HCT116 (cell line): ENCODE results near the gene MISP. TPM values are rescaled to one million over a fixed set of nuclear protein-coding genes. Genes with fewer than 3 reads are reported as not detected.

Source experiments
- ATAC-seq: fragments of 200-7000 bp; cut with Tn5 transposase; 2 replicates; pipeline ENCODE4 v1.9.1; 2020; ENCODE audit warnings: mild to moderate bottlenecking, moderate library complexity
- BruUV-seq: library from RNA; stranded (reverse); fragments of 400-500 nt; replicated peaks from 2 replicates; lab custom pipeline; 2021; lab: Mats Ljungman, UMichigan
- CTCF ChIA-PET: fragments of 300-600 bp; sonication (Branson Sonifier 250); formaldehyde crosslinking; loops from one replicate; lab custom pipeline; 2021; ENCODE audit warnings: antibody characterized with exemption; lab: Charles Lee
- POLR2A ChIA-PET: fragments of 300-600, 350-600 bp; sonication (Branson Sonifier 250); formaldehyde crosslinking; loops from one replicate; lab custom pipeline; 2021; ENCODE audit warnings: antibody characterized with exemption; lab: Charles Lee
- RAD21 ChIA-PET, 2 experiments: fragments of 300-600 bp; sonication (Branson Sonifier 250); formaldehyde crosslinking; loops; one replicate each; lab custom pipeline; 2023; ENCODE audit warnings: low total read pairs in 2 of 2; ENCODE audit not compliant: uncharacterized antibody in 2 of 2, unreplicated experiment in 2 of 2, low non-redundant PET in 1 of 2; lab: Charles Lee
- DNase-seq: peaks from one replicate; pipeline ENCODE4 v3.0.0-alpha.2; 2010; ENCODE audit warnings: low read depth, low spot score
- H2AFZ ChIP-seq: fragments of 200-600 bp; shearing (Covaris generic), sonication (generic); 2 replicates; pipeline ENCODE4 v1.6.1; 2017; ENCODE audit warnings: low read depth, mixed run types, mixed read lengths, antibody characterized with exemption, low read length; ENCODE audit not compliant: poor library complexity, severe bottlenecking
- H3K27ac ChIP-seq: 2 replicates; pipeline ENCODE4 v1.5.1; 2012; ENCODE audit warnings: low read depth, low read length
- H3K27me3 ChIP-seq: fragments of 200-600 bp; sonication (generic); 2 replicates; pipeline ENCODE4 v1.6.1; 2016; ENCODE audit warnings: mixed run types, low read length, mixed read lengths; ENCODE audit not compliant: insufficient read depth
- H3K36me3 ChIP-seq, 2 experiments: fragments of 200-500 bp in 1 of 2; fragments of 200-600 bp in 1 of 2; sonication (Bioruptor generic) in 1 of 2; sonication (generic) in 1 of 2; 2 replicates each; pipeline versions ENCODE4 v1.5.1 to v1.6.1; 2014 to 2016; ENCODE audit warnings: low read length in 2 of 2, inconsistent platforms in 1 of 2, mixed read lengths in 1 of 2, mixed run types in 1 of 2; ENCODE audit not compliant: insufficient read depth in 2 of 2, control insufficient read depth in 1 of 2
- H3K4me1 ChIP-seq, 2 experiments: fragments of 200-600 bp in 1 of 2; sonication (generic) in 1 of 2; 2 replicates each; pipeline versions ENCODE4 v1.5.1 to v1.6.1; 2012 to 2017; ENCODE audit warnings: low read length in 2 of 2, inconsistent platforms in 1 of 2, mild to moderate bottlenecking in 1 of 2, mixed read lengths in 1 of 2, mixed run types in 1 of 2, moderate library complexity in 1 of 2; ENCODE audit not compliant: insufficient read depth in 2 of 2, control insufficient read depth in 1 of 2
- H3K4me2 ChIP-seq: fragments of 200-600 bp; sonication (generic); 2 replicates; pipeline ENCODE4 v1.6.1; 2017; ENCODE audit warnings: mixed run types, low read length, mixed read lengths
- H3K4me3 ChIP-seq, 2 experiments: fragments of 200-600 bp in 1 of 2; sonication (generic) in 1 of 2; replicated peaks in 1 of 2; 2 replicates each; pipeline ENCODE4 v1.5.1; 2011 to 2016; ENCODE audit warnings: low read length in 2 of 2, control low read depth in 1 of 2, low read depth in 1 of 2, mild to moderate bottlenecking in 1 of 2, mixed read lengths in 1 of 2, mixed run types in 1 of 2
- H3K79me2 ChIP-seq: fragments of 200-600 bp; sonication (generic); 2 replicates; pipeline ENCODE4 v1.6.1; 2017; ENCODE audit warnings: mild to moderate bottlenecking, mixed run types, low read length, moderate library complexity, mixed read lengths; ENCODE audit not compliant: insufficient read depth
- H3K9ac ChIP-seq: fragments of 200-600 bp; sonication (generic); 2 replicates; pipeline ENCODE4 v1.6.1; 2016; ENCODE audit warnings: low read length, mixed read lengths
- H3K9me2 ChIP-seq: fragments of 200-600 bp; sonication (generic), shearing (Covaris generic); 2 replicates; pipeline ENCODE4 v1.6.1; 2017; ENCODE audit warnings: mixed run types, mild to moderate bottlenecking, moderate library complexity; ENCODE audit not compliant: insufficient read depth
- H3K9me3 ChIP-seq, 2 experiments: fragments of 200-500 bp in 1 of 2; fragments of 200-600 bp in 1 of 2; sonication (Bioruptor generic) in 1 of 2; sonication (generic) in 1 of 2; 2 replicates each; pipeline ENCODE4 v1.6.1; 2014 to 2017; ENCODE audit warnings: low read length in 2 of 2, mixed read lengths in 2 of 2, inconsistent platforms in 1 of 2, low read depth in 1 of 2, mild to moderate bottlenecking in 1 of 2, mixed run types in 1 of 2, moderate library complexity in 1 of 2; ENCODE audit not compliant: control insufficient read depth in 1 of 2, insufficient read depth in 1 of 2
- H4K20me1 ChIP-seq: fragments of 200-600 bp; sonication (generic), shearing (Covaris generic); 2 replicates; pipeline ENCODE4 v1.6.1; 2017; ENCODE audit warnings: mixed run types, mild to moderate bottlenecking, moderate library complexity; ENCODE audit not compliant: insufficient read depth
- CBX3 ChIP-seq: IDR thresholded peaks from 2 replicates; pipeline ENCODE4 v1.6.1; 2012; ENCODE audit warnings: low read depth
- ELF1 ChIP-seq: IDR thresholded peaks from 2 replicates; pipeline ENCODE4 v1.6.1; 2012; ENCODE audit warnings: low read depth, borderline replicate concordance
- EZH2phosphoT487 ChIP-seq: fragments of 200-600 bp; IDR thresholded peaks from 2 replicates; pipeline ENCODE4 v1.6.1; 2018; ENCODE audit warnings: antibody characterized with exemption, borderline replicate concordance
- FOSL1 ChIP-seq: IDR thresholded peaks from 2 replicates; pipeline ENCODE4 v1.6.1; 2012; ENCODE audit warnings: low read depth
- JUND ChIP-seq: IDR thresholded peaks from 2 replicates; pipeline ENCODE4 v1.6.1; 2012
- POLR2A ChIP-seq: IDR thresholded peaks from 2 replicates; pipeline ENCODE4 v1.7.0; 2011; ENCODE audit warnings: borderline replicate concordance; ENCODE audit not compliant: insufficient read depth, insufficient read length; ENCODE audit errors: extremely low read depth
- POLR2AphosphoS5 ChIP-seq: IDR thresholded peaks from 2 replicates; pipeline ENCODE4 v1.6.1; 2011; ENCODE audit warnings: mild to moderate bottlenecking, low read depth, low read length, moderate library complexity
- SP1 ChIP-seq: IDR thresholded peaks from 2 replicates; pipeline ENCODE4 v1.6.1; 2012; ENCODE audit warnings: low read depth
- ZFX ChIP-seq: fragments of 450-650 bp; IDR thresholded peaks from 2 replicates; pipeline ENCODE4 v1.6.1; 2017
- ZNF274 ChIP-seq: fragments of 200-500 bp; sonication (Bioruptor generic); IDR thresholded peaks from 2 replicates; pipeline ENCODE4 v1.6.1; 2014; ENCODE audit warnings: mild to moderate bottlenecking, low read depth, low read length, inconsistent platforms
- intact Hi-C: fragments of 100-400 bp; cut with micrococcal nuclease; formaldehyde crosslinking; loops from 2 replicates; pipeline ENCODE4 v1.10.0; 2022
- total RNA-seq: library from RNA; stranded (reverse); gene quantifications from one replicate; pipeline ENCODE4 v1.2.1, GENCODE V29; 2021; ENCODE audit not compliant: unreplicated experiment
- TF ChIP-seq, protein P1 (sequence below): IDR thresholded peaks from 2 replicates; pipeline ENCODE4 v1.6.1; 2012
- TF ChIP-seq, protein P2 (sequence below): IDR thresholded peaks from 2 replicates; pipeline ENCODE4 v1.6.1; 2012; ENCODE audit warnings: low read depth
- TF ChIP-seq, protein P3 (sequence below): IDR thresholded peaks from 2 replicates; pipeline ENCODE4 v1.6.1; 2012

MISP gene
- total RNA-seq, 1 experiment from 2014 or later = 38.2 TPM

GRCh38 chr19:722553-723101 is 28.3 kb upstream of the MISP start:
- CTCF ChIA-PET = interaction anchor here (1.7 kb wide), 1 partner anchor 12 kb away, joined by 4 read pairs; no protein-coding TSS in a partner anchor

More at GRCh38 chr19:722553-723101, 28.3 kb upstream of the MISP start:
- H3K9me3 ChIP-seq = no peaks in the 10 kb centered on the region
- H4K20me1 ChIP-seq = no peaks in the 10 kb centered on the region
- DNase-seq = no peak
- H3K9me2 ChIP-seq = no peaks in the 10 kb centered on the region
- intact Hi-C loops = no loop called here
- ATAC-seq = peak; percentile 63
- peak overlapping the region; percentile 32; the same call in 1 of the 2 replicates for H3K27ac ChIP-seq
- TF ChIP-seq FOSL1 (no peak), SP1 (no peak), POLR2A (no peak), ELF1 (no peak), ZNF274 (no peak), EZH2phosphoT487 (no peak), POLR2AphosphoS5 (no peak), JUND (no peak), CBX3 (no peak), ZFX (no peak)
- TF ChIP-seq, protein P1, sequence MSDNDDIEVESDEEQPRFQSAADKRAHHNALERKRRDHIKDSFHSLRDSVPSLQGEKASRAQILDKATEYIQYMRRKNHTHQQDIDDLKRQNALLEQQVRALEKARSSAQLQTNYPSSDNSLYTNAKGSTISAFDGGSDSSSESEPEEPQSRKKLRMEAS = no peak
- TF ChIP-seq, protein P2, sequence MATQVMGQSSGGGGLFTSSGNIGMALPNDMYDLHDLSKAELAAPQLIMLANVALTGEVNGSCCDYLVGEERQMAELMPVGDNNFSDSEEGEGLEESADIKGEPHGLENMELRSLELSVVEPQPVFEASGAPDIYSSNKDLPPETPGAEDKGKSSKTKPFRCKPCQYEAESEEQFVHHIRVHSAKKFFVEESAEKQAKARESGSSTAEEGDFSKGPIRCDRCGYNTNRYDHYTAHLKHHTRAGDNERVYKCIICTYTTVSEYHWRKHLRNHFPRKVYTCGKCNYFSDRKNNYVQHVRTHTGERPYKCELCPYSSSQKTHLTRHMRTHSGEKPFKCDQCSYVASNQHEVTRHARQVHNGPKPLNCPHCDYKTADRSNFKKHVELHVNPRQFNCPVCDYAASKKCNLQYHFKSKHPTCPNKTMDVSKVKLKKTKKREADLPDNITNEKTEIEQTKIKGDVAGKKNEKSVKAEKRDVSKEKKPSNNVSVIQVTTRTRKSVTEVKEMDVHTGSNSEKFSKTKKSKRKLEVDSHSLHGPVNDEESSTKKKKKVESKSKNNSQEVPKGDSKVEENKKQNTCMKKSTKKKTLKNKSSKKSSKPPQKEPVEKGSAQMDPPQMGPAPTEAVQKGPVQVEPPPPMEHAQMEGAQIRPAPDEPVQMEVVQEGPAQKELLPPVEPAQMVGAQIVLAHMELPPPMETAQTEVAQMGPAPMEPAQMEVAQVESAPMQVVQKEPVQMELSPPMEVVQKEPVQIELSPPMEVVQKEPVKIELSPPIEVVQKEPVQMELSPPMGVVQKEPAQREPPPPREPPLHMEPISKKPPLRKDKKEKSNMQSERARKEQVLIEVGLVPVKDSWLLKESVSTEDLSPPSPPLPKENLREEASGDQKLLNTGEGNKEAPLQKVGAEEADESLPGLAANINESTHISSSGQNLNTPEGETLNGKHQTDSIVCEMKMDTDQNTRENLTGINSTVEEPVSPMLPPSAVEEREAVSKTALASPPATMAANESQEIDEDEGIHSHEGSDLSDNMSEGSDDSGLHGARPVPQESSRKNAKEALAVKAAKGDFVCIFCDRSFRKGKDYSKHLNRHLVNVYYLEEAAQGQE = no peak
- TF ChIP-seq, protein P3, sequence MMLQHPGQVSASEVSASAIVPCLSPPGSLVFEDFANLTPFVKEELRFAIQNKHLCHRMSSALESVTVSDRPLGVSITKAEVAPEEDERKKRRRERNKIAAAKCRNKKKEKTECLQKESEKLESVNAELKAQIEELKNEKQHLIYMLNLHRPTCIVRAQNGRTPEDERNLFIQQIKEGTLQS = no peak
- no peaks in the 10 kb centered on the region; a peak in 1 of 4 replicates for H3K36me3 ChIP-seq
- no peaks in the 10 kb centered on the region for H3K27me3 ChIP-seq
- H3K4me3 ChIP-seq = no peak overlapping the region
- H3K9ac ChIP-seq = no peak overlapping the region
- POLR2A ChIA-PET = interaction anchor here (1.2 kb wide), 1 partner anchor 42 kb away, joined by 5 read pairs; no protein-coding TSS in a partner anchor
- H3K79me2 ChIP-seq = no peaks in the 10 kb centered on the region
- no peak overlapping the region for H2AFZ ChIP-seq
- RAD21 ChIA-PET = no interaction called here
- H3K4me2 ChIP-seq = peak overlapping the region; percentile 53
- H3K4me1 ChIP-seq = peaks cover 11 to 14% of the 10 kb centered on the region in 2 experiments
- BruUV-seq = no TSS peak
